DND-41 (cell line): ENCODE measurements around the gene MT1M.
A peak's percentile ranks its signal among the peaks of the same experiment; 100 is the strongest.

Experiments used
- ATAC-seq: fragments of 200-7000 bp; cut with Tn5 transposase; 3 replicates; pipeline ENCODE4 v1.9.1; 2021; ENCODE audit warnings: low read depth; ENCODE audit not compliant: insufficient read depth
- DNase-seq: peaks from one replicate; pipeline ENCODE4 v3.0.0-alpha.2; 2020
- H2AFZ ChIP-seq: 2 replicates; pipeline ENCODE4 v1.6.0; 2012; ENCODE audit warnings: low read depth, low read length
- H3K27ac ChIP-seq: 2 replicates; pipeline ENCODE4 v1.5.1; 2012; ENCODE audit warnings: low read length, inconsistent platforms
- H3K27me3 ChIP-seq: fragments of 200-600 bp; sonication (generic); 2 replicates; pipeline ENCODE4 v1.6.0; 2012; ENCODE audit warnings: low read length, mild to moderate bottlenecking, inconsistent platforms; ENCODE audit not compliant: insufficient read depth, poor library complexity
- H3K36me3 ChIP-seq: 2 replicates; pipeline ENCODE4 v1.5.1; 2012; ENCODE audit warnings: low read length, inconsistent platforms; ENCODE audit not compliant: insufficient read depth
- H3K4me1 ChIP-seq: 2 replicates; pipeline ENCODE4 v1.5.1; 2012; ENCODE audit warnings: mild to moderate bottlenecking, low read length; ENCODE audit not compliant: insufficient read depth
- H3K4me2 ChIP-seq: 2 replicates; pipeline ENCODE4 v1.6.0; 2012; ENCODE audit warnings: mild to moderate bottlenecking, moderate library complexity, low read length, inconsistent platforms; ENCODE audit not compliant: insufficient read depth
- H3K4me3 ChIP-seq, 2 experiments: fragments of 200-600 bp in 1 of 2; shearing (Covaris generic) in 1 of 2; 2 replicates each; pipeline ENCODE4 v1.5.1; 2012 to 2016; ENCODE audit warnings: inconsistent platforms in 2 of 2, low read length in 2 of 2, mild to moderate bottlenecking in 2 of 2, low read depth in 1 of 2, moderate library complexity in 1 of 2
- H3K79me2 ChIP-seq: 2 replicates; pipeline ENCODE4 v1.6.0; 2012; ENCODE audit warnings: low read length, inconsistent platforms; ENCODE audit not compliant: insufficient read depth
- H3K9ac ChIP-seq: 2 replicates; pipeline ENCODE4 v1.6.0; 2012; ENCODE audit warnings: low read depth, mild to moderate bottlenecking, inconsistent platforms, low read length, moderate library complexity
- H3K9me3 ChIP-seq: 2 replicates; pipeline ENCODE4 v1.5.1; 2012; ENCODE audit warnings: low read length, moderate library complexity, mild to moderate bottlenecking, inconsistent platforms; ENCODE audit not compliant: insufficient read depth, severe bottlenecking
- H4K20me1 ChIP-seq: 2 replicates; pipeline ENCODE4 v1.6.0; 2012; ENCODE audit warnings: low read length; ENCODE audit not compliant: insufficient read depth
- EZH2 ChIP-seq: IDR thresholded peaks from 3 replicates; pipeline ENCODE4 v1.6.1; 2012; ENCODE audit warnings: borderline replicate concordance, low read depth, mild to moderate bottlenecking, moderate library complexity, low read length, inconsistent platforms; ENCODE audit not compliant: severe bottlenecking
- TF ChIP-seq, protein P1 (sequence below): IDR thresholded peaks from 2 replicates; pipeline ENCODE4 v1.5.1; 2012; ENCODE audit warnings: borderline replicate concordance, low read length, moderate library complexity, mild to moderate bottlenecking; ENCODE audit not compliant: poor library complexity, severe bottlenecking; ENCODE audit errors: extremely low read depth

The MT1M gene

DNA sequence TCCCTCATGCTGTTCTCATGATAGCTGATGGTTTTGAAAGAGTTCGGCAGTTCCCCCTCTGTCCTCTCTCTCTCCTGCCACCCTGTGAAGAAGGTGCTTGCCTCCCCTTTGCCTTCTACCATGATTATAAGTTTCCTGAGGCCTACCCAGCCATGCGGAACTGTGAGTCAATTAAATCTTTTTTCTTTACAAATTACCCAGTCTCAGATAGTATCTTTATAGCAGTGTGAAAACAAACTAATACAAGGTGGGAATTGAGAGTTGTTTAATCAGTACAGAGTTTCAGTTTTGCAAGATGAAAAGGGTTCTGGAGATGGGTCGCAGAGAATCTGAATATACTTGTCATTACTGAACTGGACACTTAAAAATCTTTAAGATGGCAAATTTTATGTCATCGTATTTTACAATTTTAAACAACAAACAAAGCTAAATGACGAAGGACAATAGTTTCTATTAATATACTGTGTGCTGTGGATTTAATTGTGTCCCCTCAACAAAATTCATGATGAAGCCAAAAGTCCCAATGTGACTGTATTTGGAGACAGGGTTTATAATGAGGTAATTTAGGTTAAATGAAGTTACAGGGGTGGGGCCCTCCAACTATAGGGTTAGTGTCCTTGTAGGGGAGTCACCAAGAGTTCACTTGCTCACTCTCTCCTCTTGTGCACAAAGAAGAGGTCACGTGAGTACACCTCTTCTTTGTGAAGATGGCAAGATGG lies 38.7 kb upstream of the MT1M start:
- TF ChIP-seq, protein P1, sequence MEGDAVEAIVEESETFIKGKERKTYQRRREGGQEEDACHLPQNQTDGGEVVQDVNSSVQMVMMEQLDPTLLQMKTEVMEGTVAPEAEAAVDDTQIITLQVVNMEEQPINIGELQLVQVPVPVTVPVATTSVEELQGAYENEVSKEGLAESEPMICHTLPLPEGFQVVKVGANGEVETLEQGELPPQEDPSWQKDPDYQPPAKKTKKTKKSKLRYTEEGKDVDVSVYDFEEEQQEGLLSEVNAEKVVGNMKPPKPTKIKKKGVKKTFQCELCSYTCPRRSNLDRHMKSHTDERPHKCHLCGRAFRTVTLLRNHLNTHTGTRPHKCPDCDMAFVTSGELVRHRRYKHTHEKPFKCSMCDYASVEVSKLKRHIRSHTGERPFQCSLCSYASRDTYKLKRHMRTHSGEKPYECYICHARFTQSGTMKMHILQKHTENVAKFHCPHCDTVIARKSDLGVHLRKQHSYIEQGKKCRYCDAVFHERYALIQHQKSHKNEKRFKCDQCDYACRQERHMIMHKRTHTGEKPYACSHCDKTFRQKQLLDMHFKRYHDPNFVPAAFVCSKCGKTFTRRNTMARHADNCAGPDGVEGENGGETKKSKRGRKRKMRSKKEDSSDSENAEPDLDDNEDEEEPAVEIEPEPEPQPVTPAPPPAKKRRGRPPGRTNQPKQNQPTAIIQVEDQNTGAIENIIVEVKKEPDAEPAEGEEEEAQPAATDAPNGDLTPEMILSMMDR: no peak
- Histone ChIP-seq H3K4me3 (no peak overlapping the region), H3K27me3 (no peaks in the 10 kb centered on the region), H3K4me1 (no peaks in the 10 kb centered on the region), H3K4me2 (no peak overlapping the region), H4K20me1 (no peaks in the 10 kb centered on the region), H3K9me3 (no peaks in the 10 kb centered on the region), H3K27ac (no peak overlapping the region), H3K79me2 (no peaks in the 10 kb centered on the region), H3K36me3 (no peaks in the 10 kb centered on the region), H2AFZ (no peak overlapping the region), H3K9ac (no peak overlapping the region)
- ATAC-seq (no peak), DNase-seq (no peak)

DNA sequence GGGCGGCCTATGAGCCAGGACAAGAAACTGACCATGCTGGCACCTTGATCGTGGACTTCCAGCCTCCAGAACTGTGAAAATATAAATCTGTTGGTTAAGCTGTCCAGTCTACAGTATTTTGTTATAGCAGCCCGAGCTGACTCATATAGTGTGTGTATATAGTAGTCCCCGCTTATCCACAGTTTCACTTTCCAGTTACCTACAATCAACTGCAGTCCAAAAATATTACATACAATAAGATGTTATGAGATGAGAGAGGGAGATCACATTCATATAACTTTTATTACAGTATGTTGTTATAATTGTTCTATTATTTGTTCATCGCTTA lies 38.2 kb upstream of the MT1M start:
- no peak overlapping the region for H3K9ac ChIP-seq
- no peak for ATAC-seq
- no peak overlapping the region for H3K4me2 ChIP-seq
- no peak overlapping the region for H3K27ac ChIP-seq
- H3K79me2 ChIP-seq: no peaks in the 10 kb centered on the region
- no peaks in the 10 kb centered on the region for H4K20me1 ChIP-seq
- DNase-seq: no peak
- no peaks in the 10 kb centered on the region for H3K27me3 ChIP-seq
- no peaks in the 10 kb centered on the region for H3K9me3 ChIP-seq
- no peaks in the 10 kb centered on the region for H3K36me3 ChIP-seq
- no peak overlapping the region for H2AFZ ChIP-seq
- no peak overlapping the region for H3K4me3 ChIP-seq
- TF ChIP-seq EZH2: no peak
- TF ChIP-seq, protein P1: no peak
- no peaks in the 10 kb centered on the region for H3K4me1 ChIP-seq

DNA sequence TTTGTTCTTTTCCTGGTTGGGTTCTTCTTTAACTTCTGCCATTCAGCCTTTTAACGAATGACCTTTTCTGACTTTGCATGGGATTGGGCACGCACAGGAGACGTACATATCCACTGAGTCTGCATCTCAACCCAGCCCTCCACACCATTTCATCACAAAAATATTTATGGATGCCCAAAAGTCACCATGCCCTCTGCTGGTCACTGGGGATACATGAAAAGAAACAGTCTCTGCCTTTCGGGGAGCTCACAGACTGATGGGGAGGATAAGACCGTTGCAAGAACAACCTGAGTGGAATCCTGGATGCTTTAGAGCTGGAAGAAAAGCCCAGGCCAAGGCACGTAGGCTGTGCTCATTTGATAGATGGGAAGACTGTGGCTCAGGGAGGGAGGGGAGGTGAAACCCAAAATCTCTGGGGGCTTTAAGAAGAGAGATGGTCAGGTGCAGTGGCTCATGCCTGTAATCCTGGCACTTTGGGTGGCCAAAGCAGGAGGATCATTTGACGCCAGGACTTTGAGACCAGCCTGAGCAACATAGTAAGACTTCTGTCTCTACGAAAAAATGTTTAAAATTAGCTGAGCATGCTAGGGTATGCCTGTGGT lies 32.0 kb upstream of the MT1M start:
- TF ChIP-seq EZH2: no peak
- TF ChIP-seq, protein P1: peak; percentile 62
- no peak overlapping the region for H3K4me3 ChIP-seq
- H3K4me2 ChIP-seq: no peak overlapping the region
- H3K79me2 ChIP-seq: no peaks in the 10 kb centered on the region
- ATAC-seq (peak; percentile 49; the same call in 1 of the 3 replicates), DNase-seq (peak; percentile 28)
- H3K27ac ChIP-seq: no peak overlapping the region
- H3K36me3 ChIP-seq: no peaks in the 10 kb centered on the region
- no peak overlapping the region for H2AFZ ChIP-seq
- H3K9me3 ChIP-seq: no peaks in the 10 kb centered on the region
- no peaks in the 10 kb centered on the region for H3K4me1 ChIP-seq
- H4K20me1 ChIP-seq: no peaks in the 10 kb centered on the region
- H3K9ac ChIP-seq: no peak overlapping the region
- H3K27me3 ChIP-seq: peaks cover 3% of the 10 kb centered on the region
